GOT3 (cell line): ENCODE measurements around the gene CAMK1D.
"Not testable (repeated sequence)": the region's sequence is repeated elsewhere in the genome, so short reads cannot be mapped to it uniquely, and the experiment has no call there.

Experiments
- DNase-seq: peaks from one replicate; lab custom pipeline; 2025; ENCODE audit warnings: mixed read lengths; lab: John Stamatoyannopoulos, UW

The CAMK1D gene

DNA sequence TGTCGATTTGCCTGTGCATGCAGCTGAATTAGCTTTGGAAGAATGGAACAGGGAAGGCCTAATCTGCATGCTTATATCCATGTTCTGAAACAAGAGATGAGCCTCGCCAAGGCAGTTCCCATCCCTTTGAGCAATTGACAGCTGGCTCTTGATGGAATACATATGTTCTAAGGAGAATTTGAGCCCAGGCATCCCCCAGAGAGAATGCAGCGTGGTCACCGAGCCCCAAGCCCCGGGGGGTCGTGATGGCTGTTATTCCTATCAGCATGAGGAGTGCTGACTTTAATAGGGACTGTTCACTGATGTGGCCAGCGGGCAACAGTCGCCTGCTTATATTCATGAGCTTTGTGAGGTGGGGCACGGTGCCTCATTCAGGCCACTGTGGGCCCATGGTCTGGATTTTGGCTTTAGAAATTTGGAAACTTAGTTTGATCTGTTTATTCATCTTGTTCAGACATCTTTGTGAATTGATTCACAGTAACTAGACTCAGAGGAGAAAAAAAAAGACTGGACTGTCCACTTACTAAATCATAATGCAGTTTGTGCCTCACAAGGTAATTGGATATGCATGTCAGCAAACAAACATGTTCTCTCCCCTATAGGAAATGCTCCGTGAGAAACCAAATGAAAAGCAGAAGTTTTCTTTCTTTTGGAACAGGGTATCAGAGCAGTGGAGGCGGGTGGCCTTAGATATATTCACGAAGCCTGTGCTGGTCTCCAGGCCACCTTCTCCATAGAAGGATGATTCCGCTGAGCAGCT lies 447.2 kb downstream of the CAMK1D start:
- DNase-seq, result no peak

DNA sequence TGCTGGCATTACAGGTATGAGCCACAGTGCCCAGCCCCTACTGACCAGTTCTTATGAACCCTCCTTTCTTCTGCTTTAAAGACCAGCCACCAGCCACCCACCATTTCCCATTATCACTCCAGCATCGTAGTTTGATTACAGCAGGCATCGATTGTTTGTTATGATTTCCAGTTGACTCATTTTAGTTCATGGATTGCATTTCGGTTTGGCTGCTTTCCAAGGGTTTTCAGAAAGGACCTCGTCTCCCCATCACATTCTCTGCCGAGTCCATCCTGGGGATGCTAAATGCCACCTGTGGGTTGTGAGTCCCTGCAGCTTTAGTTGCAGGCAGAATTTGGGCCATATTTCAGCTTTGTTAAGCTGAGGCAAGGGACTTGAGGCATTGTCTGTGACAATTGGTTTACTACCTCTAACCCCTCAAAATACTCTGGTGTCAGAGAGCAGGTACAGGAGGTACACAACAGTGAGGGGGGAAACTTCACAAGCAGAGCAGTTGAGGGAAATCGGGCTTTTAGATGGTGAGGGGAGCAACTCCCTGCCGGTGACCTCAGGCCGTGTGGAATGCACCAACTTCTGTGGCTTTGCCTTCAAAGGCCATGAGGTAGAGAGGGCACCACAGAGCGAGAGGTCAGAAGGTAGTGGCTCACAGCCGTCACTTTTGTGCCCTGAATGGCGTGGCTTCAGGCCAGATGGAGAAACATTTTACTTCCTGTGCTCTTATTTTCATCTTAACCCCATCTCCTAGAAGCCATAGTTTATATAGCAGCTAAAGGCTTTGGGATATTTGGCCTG lies 448.3 kb downstream of the CAMK1D start:
- DNase-seq, result no peak

DNA sequence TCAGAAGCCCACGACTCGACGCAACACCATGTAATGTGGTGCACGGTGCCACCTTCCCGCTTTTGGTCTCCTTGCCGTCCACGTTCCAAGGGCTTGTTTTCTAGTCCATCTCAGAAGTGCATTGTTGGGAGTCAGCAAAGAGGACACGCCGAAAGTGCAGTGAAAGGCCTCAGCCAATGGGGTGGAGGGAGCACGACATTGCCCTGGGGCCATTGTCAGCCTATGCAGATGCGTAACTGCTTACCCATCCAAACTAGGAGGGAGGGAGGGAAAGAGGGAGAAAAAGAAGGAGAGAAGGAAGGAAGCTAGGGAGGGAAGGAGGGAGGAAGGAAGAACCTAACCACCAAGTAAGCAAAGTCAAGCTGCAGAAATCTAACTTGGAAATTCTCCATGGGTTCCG lies 449.8 kb downstream of the CAMK1D start:
- no peak for DNase-seq

GRCh38 chr10:12799714-12800113 lies 450.4 kb downstream of the CAMK1D start:
- no peak for DNase-seq

- DNase-seq, result no peak
Measured at GRCh38 chr10:12800302-12800701, 451.0 kb downstream of the CAMK1D start.

- DNase-seq, result no peak
Measured at GRCh38 chr10:12801214-12802087, 452.1 kb downstream of the CAMK1D start.

DNA sequence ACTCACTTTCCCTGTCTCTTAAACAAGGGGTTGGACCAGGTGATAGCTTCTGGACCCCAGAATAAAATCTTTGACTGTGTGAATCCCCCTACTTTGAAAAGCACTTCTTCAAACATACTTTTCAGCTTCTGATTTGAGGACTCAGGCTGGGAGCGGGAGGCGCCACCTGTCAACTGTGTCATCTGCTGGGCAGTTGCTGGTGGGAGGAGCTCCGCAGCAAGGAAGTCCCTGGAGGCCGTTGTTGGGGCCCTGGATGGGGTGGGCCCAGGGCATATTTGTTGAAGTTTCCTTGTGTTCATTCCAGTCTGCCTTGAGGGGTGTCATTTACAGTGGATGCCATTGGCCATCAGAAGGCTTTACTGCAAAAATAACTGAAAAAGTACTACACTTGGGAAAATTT lies 454.4 kb downstream of the CAMK1D start:
- no peak for DNase-seq

- DNase-seq, result no peak
Measured at GRCh38 chr10:12806228-12807095, 457.1 kb downstream of the CAMK1D start.

- DNase-seq, result no peak
Measured at GRCh38 chr10:12807096-12807755, 457.9 kb downstream of the CAMK1D start.

DNA sequence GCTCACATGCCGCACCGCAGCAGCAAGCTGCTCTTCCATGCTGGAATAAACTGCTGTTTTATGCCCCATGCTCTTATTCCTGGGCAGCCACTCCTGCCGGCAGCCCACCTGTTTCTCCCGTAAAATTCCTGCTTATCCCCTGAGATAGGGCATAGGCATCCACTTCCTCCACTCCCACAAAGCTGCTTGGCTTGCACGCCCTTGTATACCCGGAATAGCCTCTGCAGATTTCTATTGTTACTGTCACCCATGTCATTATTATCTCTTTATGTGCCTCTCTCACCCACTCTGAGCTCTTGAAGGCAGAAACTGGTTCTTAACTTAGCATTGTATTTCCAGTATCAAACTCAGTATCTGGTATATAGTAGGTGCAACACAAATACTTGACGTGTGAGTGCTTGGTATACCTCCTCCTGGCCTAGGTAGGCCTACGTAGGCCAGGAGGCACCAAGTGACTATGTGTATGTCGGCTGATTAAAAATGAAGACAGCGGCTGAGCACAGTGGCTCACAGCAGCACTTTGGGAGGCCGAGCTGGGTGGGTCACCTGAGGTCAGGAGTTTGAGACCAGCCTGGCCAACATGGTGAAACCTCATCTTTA lies 458.8 kb downstream of the CAMK1D start:
- DNase-seq, result no peak

DNA sequence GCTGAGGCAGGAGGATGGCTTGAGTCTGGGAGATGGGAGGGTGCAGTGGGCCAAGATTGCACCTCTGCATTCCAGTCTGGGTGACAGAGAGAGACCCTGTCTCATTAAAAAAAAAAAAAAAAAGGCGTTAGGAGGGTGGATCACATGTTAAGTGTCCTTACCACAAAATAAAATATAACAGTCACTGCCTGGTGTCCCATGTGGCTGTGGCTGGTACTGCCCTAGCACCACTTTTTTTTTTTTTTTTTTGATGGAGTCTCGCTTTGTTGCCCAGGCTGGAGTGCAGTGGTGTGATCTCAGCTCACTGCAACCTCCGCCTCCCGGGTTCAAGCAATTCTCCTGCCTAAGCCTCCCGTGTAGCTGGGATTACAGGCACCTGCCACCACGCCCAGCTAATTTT lies 460.7 kb downstream of the CAMK1D start:
- not testable (repeated sequence) for DNase-seq

DNA sequence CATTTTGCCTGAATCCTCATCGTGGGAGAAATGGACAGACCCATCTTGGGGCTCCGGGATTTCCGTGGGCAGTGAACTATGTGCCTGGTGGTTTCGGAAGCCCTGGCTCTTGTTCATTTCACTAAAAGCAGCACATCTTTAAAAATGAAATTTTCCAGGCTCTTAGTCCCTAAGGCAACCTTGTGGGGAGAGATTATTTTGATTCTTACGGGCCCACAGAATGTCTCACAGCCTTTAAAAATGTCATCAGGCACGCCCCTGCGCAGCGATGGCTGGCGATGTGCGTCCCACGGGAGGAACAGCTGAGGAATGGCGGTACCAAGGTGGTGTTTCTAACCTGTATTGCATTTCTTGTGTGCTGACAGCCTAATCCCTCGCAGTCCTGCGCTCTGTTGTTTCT lies 462.5 kb downstream of the CAMK1D start:
- no peak for DNase-seq

DNA sequence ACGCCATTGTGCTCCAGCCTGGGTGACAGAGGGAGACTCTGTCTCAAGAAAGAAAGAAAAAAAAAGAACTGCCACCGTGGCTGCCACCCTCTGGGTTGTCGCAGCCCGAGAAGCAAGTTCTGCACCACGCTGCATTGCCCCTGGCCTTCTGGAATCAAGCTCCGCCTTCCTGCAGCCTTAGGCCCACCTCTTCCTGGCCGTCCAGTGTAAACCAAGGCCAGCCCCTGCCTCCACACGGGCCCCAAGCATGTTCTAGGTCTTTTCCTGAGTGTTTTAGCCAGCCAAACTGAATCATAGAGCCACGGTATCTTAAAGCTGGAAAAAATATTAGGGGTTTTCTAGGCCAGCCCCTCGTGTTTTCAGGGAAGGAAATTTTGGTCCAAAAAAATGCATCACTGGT lies 463.2 kb downstream of the CAMK1D start:
- no peak for DNase-seq

- DNase-seq, result no peak
Measured at GRCh38 chr10:12814166-12814565, 464.8 kb downstream of the CAMK1D start.

DNA sequence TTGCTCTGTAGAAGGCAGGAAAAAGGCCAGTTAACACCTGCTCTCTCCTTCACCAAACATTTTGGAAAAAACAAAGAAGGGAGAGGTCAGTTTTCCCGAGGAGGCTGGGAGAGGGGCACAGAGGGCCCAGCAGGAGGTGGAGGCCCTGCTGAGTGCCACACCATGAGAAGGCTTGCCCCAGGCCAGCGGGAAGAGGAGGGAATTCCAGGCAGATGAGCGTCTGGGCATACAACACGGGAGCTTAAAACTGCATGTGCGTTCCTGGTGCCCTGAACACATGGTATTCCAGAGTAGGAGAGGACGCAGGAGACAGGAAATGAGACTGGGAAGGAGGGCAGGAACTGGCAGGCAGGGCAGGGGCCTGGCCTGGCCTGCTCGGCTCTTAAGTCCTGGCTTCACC lies 469.7 kb downstream of the CAMK1D start:
- DNase-seq, result no peak

GRCh38 chr10:12819656-12820055 lies 470.3 kb downstream of the CAMK1D start:
- no peak for DNase-seq

GRCh38 chr10:12822126-12822892 lies 473.0 kb downstream of the CAMK1D start:
- DNase-seq, result no peak

- no peak for DNase-seq
Measured at GRCh38 chr10:12822893-12823170, 473.5 kb downstream of the CAMK1D start.

DNA sequence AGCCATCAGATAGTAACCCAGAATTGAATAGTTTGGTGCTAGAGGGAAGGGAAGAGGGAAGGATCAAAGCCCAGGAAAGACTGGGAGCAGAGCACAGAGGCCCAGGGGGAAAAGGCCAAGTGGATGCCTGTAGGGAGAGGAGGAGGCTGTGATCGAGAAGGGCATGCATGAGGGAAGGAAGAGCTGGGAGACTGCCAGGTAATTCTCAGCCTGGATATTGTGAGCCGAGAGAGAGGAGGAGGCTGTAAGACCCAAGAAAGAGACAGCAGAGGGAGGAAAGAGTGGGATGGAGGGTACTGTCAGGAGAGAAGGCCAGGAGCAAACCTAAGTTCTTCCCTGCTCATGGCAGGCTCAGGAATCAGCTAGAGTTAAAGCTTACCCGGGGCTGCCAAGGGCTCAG lies 474.0 kb downstream of the CAMK1D start:
- DNase-seq, result no peak

DNA sequence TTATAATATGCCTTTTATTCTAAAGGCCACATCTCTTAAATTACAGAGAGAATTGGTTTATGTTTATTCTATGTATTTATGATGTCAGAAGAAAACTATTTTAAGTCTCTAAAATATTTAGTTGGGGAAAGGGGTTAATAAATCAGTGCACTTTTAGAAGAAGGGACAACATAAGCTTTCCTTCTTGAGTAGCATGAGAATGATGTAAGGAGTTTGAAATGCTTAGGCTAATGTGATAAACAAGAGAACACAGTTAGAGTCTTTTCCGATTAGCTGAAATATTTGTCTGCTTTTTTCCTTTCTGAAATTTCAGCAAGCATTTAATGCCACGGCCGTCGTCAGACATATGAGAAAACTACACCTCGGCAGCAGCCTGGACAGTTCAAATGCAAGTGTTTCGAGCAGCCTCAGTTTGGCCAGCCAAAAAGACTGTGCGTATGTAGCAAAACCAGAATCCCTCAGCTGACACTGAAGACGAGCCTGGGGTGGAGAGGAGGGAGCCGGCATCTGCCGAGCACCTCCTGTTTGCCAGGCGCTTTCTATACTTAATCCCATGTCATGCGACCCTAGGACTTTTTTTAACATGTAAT lies 476.0 kb downstream of the CAMK1D start:
- DNase-seq, result no peak
